GM13977 (cell line): Measurements from ENCODE around the gene DHCR24.

ENCODE experiments used
- DNase-seq: peaks from one replicate; pipeline ENCODE4 v3.0.0; 2012; ENCODE audit warnings: low spot score
- in situ Hi-C: fragments of 300-500 bp; cut with MboI; formaldehyde crosslinking; loops from one replicate; pipeline ENCODE4 v1.12.0; 2022; ENCODE audit warnings: low sequenced_read_pairs, low pct_unique_long_range_greater_than_20kb, mixed read lengths, inconsistent platforms; ENCODE audit not compliant: unreplicated experiment
- TF ChIP-seq, protein P1 (sequence below): IDR thresholded peaks from 2 replicates; pipeline ENCODE4 v1.5.1; 2012; ENCODE audit warnings: mild to moderate bottlenecking, control low read depth; ENCODE audit not compliant: insufficient read depth; ENCODE audit errors: extremely low read depth, missing control alignments

Gene DHCR24

GRCh38 chr1:54819195-54819536 is 67.8 kb downstream of the DHCR24 start:
- TF ChIP-seq, protein P1, sequence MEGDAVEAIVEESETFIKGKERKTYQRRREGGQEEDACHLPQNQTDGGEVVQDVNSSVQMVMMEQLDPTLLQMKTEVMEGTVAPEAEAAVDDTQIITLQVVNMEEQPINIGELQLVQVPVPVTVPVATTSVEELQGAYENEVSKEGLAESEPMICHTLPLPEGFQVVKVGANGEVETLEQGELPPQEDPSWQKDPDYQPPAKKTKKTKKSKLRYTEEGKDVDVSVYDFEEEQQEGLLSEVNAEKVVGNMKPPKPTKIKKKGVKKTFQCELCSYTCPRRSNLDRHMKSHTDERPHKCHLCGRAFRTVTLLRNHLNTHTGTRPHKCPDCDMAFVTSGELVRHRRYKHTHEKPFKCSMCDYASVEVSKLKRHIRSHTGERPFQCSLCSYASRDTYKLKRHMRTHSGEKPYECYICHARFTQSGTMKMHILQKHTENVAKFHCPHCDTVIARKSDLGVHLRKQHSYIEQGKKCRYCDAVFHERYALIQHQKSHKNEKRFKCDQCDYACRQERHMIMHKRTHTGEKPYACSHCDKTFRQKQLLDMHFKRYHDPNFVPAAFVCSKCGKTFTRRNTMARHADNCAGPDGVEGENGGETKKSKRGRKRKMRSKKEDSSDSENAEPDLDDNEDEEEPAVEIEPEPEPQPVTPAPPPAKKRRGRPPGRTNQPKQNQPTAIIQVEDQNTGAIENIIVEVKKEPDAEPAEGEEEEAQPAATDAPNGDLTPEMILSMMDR, result no peak
- in situ Hi-C loops, result loop anchor here (10.0 kb wide), 1 partner anchor 154 kb away; no protein-coding TSS in a partner anchor
- no peak for DNase-seq

DNA sequence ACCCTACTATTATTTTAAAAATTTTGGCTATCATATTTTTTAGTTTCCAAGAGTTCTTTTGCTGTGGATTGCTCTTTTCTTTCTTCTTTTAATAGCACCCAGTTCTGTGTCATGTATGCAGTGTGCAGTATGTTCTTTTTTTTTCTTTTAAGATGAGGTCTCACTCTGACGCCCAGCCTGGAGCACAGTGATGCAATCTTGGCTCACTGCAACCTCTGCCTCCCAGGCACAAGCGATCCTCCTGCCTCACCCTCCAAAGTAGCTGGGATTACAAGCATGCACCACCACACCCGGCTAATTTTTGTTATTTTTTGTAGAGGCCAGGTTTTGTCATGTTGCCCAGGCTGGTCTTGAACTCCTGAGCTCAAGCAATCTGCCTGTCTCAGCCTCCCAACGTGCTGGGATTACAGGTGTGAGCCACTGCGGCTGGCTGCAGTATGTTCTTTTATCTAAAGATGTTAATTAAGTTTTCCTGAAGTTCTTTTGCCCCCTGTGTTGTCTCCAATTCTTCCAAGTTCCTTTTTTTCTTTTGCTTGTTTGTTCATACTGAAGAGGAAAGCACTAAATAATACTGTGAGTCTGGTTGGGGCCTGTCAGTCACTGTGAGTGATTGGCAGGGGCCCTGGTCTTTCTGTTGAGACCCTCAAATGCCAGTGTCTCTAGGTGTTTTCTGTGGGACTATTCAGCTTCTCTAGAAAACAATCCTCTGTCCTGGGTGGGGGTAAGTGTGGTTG is 68.4 kb downstream of the DHCR24 start:
- DNase-seq, result no peak
- in situ Hi-C loops, result loop anchor here (10.0 kb wide), 1 partner anchor 154 kb away; no protein-coding TSS in a partner anchor
- TF ChIP-seq, protein P1, result no peak

GRCh38 chr1:54816951-54817350 is 70.0 kb downstream of the DHCR24 start:
- TF ChIP-seq, protein P1, result no peak
- in situ Hi-C loops, result loop anchor here (10.0 kb wide), 1 partner anchor 152 kb away; no protein-coding TSS in a partner anchor
- no peak for DNase-seq

- DNase-seq, result no peak
- TF ChIP-seq, protein P1, result no peak
- in situ Hi-C loops, result loop anchor here (10.0 kb wide), 1 partner anchor 151 kb away; no protein-coding TSS in a partner anchor
Observed at GRCh38 chr1:54816130-54816529, 70.9 kb downstream of the DHCR24 start.

- TF ChIP-seq, protein P1, result no peak
- in situ Hi-C loops, result loop anchor here (10.0 kb wide), 1 partner anchor 150 kb away; no protein-coding TSS in a partner anchor
- no peak for DNase-seq
Observed at GRCh38 chr1:54815086-54815876, 71.7 kb downstream of the DHCR24 start.

DNA sequence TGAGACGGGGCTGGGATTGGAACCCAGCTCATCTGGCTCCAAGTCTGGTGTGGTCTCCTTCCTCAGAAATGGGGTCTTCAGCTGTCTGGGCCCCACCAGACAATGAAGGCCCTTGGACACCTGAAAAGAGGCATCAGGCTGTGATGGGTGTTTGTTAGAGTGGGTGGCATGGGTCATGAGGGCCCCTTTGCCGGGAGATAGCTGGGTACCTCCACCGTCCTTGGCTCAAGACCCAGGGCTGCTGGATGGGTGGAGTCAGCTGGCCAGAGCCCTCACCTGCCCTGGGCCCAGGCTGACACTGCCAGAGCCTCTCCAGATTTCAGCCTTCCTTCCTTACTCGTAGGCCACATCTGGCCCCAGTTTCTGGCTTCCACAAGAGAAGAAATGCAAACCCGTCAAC is 72.4 kb downstream of the DHCR24 start:
- in situ Hi-C loops, result loop anchor here (10.0 kb wide), 1 partner anchor 150 kb away; no protein-coding TSS in a partner anchor
- no peak for DNase-seq

More for the DNA sequence above, 72.4 kb downstream of the DHCR24 start:
- TF ChIP-seq, protein P1, result no peak
